Activated CD8-positive, alpha-beta memory T cell treated with anti-CD3 and anti-CD28 coated beads for 24 hours (primary cell): ENCODE data around the gene HCN2.
"Not testable (repeated sequence)": the region's sequence is repeated elsewhere in the genome, so short reads cannot be mapped to it uniquely, and the experiment has no call there.

Experiments
- DNase-seq: peaks from one replicate; pipeline ENCODE4 v3.0.0-alpha.2; 2020

Gene HCN2

GRCh38 chr19:622666-623065 lies 33.0 kb downstream of the HCN2 start:
- DNase-seq = no peak

- DNase-seq = no peak
Measured at GRCh38 chr19:623175-623916, 33.7 kb downstream of the HCN2 start.

- DNase-seq = no peak
Measured at GRCh38 chr19:623974-624373, 34.3 kb downstream of the HCN2 start.

DNA sequence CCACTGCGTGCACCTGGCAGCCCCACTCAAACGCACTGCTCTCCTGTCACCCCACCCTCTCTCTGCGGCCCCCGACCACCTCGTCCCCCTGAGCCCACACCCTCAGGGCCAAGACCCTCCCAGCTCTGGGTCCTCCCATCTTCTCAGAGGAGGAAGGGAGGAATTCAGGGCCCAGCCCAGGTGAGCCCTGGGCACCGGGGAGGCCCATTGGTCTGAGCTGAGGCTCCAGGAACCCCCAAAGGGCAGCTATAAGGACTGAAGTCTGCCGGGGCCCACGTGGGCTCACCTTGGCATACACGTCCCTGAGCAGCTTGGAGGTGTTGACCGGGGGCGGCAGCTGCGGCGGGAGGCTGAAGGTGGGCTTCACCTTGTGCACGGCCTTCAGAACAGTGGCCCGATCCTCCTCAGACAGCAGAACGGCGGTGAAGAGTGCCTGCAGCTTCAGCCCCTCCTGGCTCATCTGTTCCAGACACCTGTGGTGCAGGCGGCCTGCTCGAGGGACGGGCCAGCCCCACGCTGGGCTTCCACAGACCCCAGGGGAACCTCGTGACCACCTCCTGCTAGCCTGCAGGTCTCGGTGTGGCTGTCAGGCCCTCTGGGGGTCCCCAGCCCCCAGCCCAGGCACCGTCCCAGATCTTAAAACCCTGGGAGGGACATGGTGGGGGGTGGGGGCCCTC lies 34.9 kb downstream of the HCN2 start:
- no peak for DNase-seq

GRCh38 chr19:625257-625656 lies 35.6 kb downstream of the HCN2 start:
- DNase-seq = no peak

DNA sequence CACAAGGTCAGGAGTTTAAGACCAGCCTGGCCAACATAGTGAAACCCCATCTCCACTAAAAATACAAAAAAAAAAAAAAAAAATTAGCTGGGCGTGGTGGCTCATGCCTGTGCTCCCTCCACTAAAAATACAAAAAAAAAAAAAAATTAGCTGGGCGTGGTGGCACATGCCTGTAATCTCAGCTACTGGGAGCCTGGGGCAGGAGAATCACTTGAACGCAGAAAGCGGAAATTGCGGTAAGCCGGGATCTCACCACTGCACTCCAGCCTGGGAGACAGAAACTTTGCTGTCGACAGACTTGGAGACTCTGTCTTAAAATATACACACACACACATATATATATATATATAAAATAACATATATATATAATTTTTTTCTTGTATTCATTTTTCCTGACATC lies 36.9 kb downstream of the HCN2 start:
- not testable (repeated sequence) for DNase-seq

DNA sequence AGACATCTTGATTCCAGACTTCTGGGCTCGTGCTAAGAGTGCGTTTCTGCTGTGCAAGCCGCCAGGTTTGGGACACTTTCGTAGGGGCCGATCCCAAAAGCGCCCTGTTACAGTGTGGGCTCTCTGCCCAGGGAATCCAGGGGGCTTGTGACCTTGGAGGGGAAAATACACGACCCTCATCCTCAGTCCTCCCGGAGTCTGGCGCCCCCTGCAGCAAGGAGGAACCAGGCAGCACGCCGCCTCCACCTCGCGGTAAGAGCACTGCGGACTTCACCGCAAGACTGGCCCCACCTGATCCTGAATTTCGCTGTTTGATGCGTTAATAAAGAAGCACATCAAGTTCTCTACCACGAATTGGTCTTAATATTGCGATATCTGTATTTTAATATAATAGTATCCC lies 38.5 kb downstream of the HCN2 start:
- no peak for DNase-seq

- not testable (repeated sequence) for DNase-seq
Measured at GRCh38 chr19:629515-629914, 39.8 kb downstream of the HCN2 start.

- DNase-seq = no peak
Measured at GRCh38 chr19:629961-630714, 40.5 kb downstream of the HCN2 start.

- peak; percentile 82 for DNase-seq
Measured at GRCh38 chr19:632579-633067, 42.9 kb downstream of the HCN2 start.

DNA sequence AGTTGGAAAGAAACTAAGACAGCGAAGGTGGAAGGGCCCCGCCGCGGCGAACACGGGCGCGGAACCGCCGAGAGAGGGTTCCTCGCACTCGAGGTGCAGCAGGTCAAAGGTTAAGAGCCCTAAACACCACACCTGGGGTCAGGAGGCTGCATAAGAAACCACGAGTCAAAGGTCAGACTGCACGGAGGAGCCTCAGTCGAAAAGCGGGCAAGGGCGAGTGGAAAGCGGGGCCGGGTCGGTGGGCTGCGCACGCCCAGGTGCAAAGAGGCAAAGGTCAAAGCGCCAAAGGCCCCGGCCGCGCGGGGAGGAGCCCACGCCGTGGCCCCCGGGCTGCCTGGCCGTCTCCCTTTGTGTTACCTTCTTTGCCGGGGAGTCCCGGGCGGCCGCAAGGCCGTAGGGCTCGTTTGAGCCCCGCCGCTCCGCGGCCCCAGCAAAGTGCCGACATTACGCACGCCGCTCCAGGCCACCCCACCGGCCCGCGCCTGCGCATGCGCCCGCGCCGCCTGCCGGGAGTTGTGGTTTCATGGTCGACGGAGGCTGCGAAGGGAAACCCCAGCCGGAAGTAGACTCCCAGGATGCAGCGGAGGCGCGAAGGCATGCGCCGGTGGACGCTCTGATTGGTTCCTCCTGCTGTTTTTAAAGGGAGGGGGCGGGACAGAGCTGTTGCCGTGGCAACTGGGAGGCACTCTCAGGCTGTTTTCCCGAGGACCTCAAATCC lies 43.5 kb downstream of the HCN2 start, which contains the start of gene POLRMT:
Gene POLRMT, minus strand, starts transcription at position 470 of the 718 bp plus-strand sequence. Its CDS starts 25 bp downstream, at position 445.
- peak; percentile 96 for DNase-seq

DNA sequence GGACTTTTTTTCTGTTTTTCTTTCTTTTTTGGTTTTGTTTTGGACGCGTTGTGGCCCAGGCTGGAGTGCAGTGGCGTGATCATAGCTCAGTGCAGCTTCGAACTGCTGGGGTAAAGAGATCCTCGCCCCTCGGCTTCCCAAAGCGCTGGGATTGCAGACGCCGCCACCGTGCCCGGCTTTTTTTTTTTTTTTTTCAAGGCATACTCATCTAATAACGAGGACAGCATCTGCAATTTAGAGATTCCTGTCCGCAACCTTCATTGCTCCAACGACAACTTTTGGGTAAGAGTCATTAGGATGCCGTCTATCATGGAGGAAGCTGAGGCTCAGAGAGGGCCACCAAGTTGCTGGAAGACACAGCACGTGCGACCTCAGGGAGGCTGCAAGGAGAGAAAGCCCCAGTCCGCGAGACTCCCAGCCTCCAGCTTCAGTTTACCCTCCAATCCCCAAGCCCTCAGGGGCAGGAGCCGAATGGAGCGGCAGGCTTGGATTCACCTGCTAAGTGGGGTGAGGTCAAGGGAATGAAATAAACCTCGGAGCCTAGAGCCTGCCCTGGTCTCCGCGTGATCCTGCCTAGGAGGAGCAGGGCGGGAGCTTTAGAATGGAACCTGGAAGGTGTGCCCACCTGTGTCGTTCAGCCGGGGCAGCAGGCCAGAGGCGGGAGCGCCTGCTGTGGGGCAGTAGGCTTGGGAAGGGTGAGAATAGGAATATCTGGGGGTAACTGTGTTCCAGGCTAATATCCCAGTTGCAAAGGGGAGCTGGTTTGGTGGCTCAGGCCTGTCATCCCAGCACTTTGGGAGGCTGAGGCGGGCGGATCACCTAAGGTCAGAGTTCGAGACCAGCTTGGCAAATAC lies 44.3 kb downstream of the HCN2 start:
- DNase-seq = no peak

- no peak for DNase-seq
Measured at GRCh38 chr19:634975-635652, 45.4 kb downstream of the HCN2 start.

- DNase-seq = no peak
Measured at GRCh38 chr19:638906-639252, 49.2 kb downstream of the HCN2 start.

- DNase-seq = peak; percentile 97
Measured at GRCh38 chr19:639253-640160, 49.8 kb downstream of the HCN2 start, which contains the start of gene FGF22. Gene FGF22, plus strand, starts transcription at chr19:639879. Its CDS starts 47 bp downstream, at chr19:639926.

- DNase-seq = no peak
Measured at GRCh38 chr19:640161-640558, 50.5 kb downstream of the HCN2 start.

- no peak for DNase-seq
Measured at GRCh38 chr19:640606-641189, 51.0 kb downstream of the HCN2 start.

DNA sequence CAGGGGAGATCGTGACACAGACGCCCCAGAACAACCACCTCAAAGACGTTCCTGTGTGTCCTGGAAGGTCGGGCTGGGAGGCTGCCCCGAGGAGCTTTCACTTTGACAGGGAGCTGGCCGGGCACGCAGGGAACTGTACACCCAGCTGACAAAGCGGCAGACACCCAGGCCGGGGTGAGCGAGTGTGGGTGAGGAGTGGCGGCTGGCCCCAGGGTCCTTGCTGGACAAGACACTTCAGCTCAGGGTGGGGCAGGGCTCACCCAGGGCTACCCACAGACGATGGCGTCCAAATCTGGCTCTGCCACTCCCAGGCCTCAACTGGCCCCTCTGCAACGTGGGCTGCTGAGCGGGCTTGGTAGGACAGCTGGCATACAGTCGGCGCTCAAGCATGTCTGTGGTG lies 52.0 kb downstream of the HCN2 start:
- no peak for DNase-seq
